GM19099 (cell line): ENCODE measurements around the gene SCPEP1.

Source experiments
- POLR2A ChIP-seq: IDR thresholded peaks from 3 replicates; pipeline ENCODE4 v1.6.1; 2011; ENCODE audit warnings: low read depth; ENCODE audit not compliant: insufficient read length; ENCODE audit errors: extremely low read depth

The SCPEP1 gene

DNA sequence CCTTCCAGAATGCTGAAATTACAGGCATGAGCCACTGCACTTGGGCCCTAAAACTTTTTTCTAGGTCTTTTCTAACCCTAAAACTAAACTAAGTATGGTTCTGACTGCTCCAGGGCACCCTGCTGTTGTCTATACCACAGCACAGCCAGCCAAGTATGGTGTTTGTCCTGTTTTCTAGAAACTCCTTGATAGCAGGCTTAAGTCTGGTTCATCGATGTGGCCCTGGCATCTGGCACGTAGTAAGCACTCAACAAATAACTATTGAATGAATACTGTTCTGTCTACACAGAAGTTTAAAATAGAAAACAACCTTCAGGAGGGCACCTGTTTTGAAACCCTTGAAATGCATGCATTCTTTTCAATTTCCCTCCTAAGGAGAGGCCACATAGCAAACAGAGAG is 62.6 kb downstream of the SCPEP1 start:
- no peak for TF ChIP-seq POLR2A

DNA sequence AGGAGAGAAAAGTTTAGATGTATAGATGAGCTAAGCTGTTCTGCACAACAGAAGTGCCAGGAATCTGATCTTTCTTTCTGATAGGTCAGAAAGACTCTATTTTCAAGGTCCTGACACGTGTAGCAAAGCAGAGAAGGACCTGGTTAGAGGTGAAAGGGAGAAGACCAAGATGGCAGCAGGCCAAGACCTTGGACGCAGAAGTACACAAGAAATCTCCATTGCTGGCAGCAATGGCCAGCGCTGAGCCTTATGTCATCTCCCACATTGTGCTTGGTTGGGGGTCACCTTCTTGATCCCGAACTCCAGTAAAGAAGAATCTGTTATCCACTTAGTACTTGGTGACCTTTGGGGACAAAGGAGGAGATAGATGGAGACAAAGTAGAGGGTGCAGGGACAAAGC is 65.3 kb downstream of the SCPEP1 start:
- TF ChIP-seq POLR2A: no peak

DNA sequence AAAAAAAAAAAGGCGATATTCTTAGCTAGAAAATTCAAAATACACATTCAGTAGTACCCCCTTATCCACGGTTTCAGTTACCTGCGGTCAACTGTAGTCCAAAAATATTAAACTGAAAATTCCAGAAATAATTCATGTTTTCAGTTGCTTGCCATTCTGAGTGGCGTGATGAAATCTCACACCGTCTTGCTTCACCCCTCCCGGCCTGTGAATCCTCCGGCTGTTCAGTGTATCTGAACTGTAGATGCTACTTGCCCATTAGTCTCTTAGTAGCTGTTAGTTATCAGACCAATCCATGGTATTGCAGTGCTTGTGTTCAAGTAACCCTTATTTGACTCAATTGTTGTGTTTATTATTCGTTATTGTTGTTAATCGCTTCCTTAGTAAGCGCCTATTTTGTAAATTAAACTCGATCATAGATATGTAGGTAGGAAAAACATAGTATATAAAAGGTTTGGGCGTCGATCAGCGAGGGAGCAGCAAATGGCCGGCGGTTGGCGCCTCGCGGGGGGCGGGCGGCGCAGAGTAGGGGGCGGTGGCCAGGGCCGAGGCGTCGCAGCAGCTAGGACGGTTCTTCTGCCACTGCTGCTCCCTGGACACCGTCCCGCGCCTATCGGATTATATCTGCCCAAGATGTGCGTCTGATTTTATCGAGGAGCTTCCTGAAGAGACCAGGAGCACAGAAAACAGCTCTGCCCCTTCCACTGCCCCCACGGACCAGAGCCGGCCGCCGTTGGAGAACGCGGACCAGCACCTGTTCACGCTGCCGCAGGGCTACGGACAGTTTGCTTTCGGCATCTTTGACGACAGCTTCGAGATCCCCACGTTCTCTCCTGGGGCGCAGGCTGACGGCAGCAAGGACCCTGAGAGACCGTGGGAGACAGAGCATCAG is 67.3 kb downstream of the SCPEP1 start:
- TF ChIP-seq POLR2A: no peak

DNA sequence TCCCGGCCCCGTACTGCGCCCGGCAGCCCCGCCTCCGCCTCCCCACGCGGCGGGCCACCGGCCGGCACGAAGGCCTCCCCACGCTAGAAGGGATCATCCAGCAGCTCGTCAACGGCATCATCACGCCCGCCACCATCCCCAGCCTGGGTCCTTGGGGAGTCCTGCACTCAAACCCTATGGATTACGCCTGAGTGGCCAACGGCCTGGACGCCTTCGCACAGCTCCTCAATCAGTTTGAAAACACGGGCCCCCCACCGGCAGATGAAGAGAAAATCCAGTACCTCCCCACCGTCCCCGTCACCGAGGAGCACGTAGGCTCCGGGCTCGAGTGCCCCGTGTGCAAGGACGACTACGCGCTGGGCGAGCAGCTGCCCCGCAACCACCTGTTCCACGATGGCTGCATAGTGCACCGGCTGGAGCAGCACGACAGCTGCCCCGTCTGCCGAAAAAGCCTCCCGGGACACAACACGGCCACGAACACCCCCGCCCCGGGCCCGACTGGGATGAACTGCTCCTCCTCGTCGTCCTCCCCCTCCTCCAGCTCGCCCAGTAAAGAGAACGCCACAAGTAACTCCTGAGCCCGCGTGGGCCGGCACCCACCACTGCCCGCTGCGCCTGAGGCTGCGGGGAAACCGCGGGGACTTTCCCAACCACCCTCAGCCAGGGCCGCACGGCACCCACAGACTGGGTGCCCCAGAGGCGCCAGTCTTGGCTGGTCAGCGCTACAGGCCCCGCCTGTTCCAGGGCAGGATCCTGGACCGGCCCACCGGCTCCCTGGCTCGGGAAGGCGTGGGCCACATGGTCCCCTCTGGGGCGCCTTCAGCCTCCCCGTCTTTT is 68.2 kb downstream of the SCPEP1 start:
- no peak for TF ChIP-seq POLR2A

DNA sequence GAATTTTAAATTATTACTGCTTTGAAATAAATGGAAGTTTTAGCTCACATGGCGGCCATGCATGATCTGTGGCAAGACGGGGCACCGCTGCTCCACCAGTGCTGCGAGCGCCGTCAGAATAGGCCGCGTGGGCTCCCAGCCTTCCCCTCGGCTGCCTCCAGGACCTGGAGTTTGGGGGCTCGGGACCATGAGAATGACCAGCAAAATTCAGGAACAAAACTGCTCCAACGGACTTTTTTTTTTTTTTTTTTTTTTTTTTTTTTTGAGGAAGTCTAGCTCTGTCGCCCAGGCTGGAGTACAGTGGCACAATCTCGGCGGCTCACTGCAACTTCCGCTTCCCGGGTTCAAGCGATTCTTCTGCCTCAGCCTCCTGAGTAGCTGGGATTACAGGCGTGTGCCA is 68.8 kb downstream of the SCPEP1 start:
- TF ChIP-seq POLR2A: no peak

DNA sequence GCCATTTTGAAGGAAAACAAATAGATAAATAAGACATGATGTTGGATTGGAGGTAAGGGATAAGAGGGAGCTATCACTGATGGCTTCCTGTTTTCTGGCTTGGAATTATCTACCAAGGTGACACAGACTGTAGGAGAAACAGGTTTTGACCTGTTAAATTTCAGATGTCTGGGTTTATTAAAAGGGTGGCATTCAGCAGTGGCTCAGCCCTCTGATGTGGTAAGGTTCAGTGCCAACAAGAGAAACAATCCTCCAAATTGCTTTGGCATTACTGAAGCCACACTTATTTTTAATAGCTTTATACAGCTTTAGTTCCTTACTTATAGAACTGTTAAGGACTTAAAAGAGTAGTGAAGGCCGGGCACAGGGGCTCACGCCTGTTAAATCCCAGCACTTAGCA is 70.2 kb downstream of the SCPEP1 start:
- no peak for TF ChIP-seq POLR2A

DNA sequence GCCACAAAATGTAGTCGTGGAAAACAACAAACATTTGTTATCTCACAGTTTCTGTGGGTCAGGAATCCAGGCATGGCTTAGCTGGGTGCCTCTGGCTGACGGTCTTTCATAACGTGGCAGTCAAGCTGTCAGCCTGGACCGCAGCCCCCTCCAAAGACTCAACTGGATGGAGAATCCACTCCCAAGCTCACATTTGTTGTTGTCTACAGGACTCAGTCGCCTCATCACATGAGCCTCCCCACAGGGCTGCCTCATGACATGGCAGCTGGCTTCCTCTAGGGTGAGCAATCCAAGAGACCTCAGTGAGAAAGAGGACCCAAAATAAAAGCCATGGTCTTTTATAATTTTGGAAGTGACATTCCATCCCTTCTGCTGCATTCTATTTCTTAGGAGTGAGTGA is 72.4 kb downstream of the SCPEP1 start:
- TF ChIP-seq POLR2A: no peak

DNA sequence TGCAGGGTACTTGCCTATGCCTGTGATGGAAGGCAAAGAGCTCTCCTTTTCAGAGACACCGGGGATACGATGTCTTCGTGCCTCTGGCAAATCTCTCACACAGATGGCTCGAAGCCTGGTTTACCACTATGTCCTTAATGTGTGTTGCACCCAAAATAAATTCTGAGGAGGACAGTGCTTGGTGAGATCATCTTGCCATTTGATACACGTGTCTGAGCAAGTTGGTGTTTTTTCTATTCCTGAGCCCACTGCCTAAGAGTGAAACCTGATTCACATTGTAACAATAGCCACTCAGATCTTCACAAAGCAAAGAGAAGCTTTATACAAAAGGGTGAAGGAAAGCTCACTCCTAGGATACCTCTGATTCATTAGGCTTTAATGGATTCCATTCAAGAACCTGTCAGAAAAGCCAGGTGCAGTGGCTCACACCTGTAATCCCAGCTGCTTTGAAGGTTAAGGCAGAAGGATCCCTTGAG is 74.0 kb downstream of the SCPEP1 start:
- no peak for TF ChIP-seq POLR2A
